Activated naive CD4-positive, alpha-beta T cell treated with anti-CD3 and anti-CD28 coated beads, Interleukin-2, amount 50 U/mL, for 72 hours (primary cell): Measurements from ENCODE around the gene PRKG1. TPM values are rescaled to one million over a fixed set of nuclear protein-coding genes. Genes with fewer than 3 reads are reported as not detected.

Experiments
- ATAC-seq, 2 donors: fragments of 150-1000 bp; cut with Tn5 transposase; 2 replicates each; pipeline ENCODE4 v1.10.0; 2021; ENCODE audit warnings: mild to moderate bottlenecking in 2 of 2, moderate library complexity in 2 of 2
- DNase-seq, 2 donors: peaks; one replicate each; pipeline ENCODE4 v3.0.0; 2021 to 2022; ENCODE audit warnings: low spot score in 2 of 2
- H3K27ac Mint-ChIP-seq, 2 donors: one replicate each; pipeline ENCODE4 v1.8.0; 2022; ENCODE audit warnings: mild to moderate bottlenecking in 2 of 2, mixed read lengths in 2 of 2
- H3K36me3 Mint-ChIP-seq, 2 donors: one replicate each; pipeline ENCODE4 v1.8.0; 2022; ENCODE audit warnings: mixed read lengths in 2 of 2
- H3K9me3 Mint-ChIP-seq, 2 donors: one replicate each; pipeline ENCODE4 v1.8.0; 2022; ENCODE audit warnings: mixed read lengths in 2 of 2
- total RNA-seq, 2 donors: library from RNA; stranded (reverse); gene quantifications; one replicate each; pipeline ENCODE4 v1.2.3, GENCODE V29; 2022

The PRKG1 gene
- total RNA-seq, 2 donors from 2014 or later = not detected

DNA sequence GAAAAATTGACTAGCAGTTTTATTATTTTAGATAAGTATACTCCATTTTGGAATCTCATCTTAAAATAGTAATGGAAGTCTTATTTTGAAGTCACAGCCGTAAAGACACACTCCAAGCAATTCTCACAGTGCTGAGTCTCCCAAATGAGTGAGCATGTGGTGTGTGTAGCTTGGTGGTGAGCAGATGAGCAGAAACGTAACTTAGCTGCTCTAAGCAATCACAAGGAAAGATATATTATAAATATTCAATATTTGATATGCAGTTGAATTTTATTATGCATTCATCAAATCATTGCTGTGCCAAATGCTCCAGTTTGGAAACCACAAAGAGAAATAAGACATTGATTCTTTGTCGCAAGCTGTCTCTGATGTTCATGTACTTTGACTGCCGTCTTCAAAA lies 563.9 kb downstream of the PRKG1 start:
- Mint-ChIP-seq H3K9me3 (no peaks in the 10 kb centered on the region), H3K36me3 (no peaks in the 10 kb centered on the region), H3K27ac (no peak overlapping the region)
- ATAC-seq (no peak), DNase-seq (no peak)

GRCh38 chr10:51638737-51639136 lies 564.5 kb downstream of the PRKG1 start:
- Mint-ChIP-seq H3K9me3 (no peaks in the 10 kb centered on the region), H3K27ac (no peak overlapping the region), H3K36me3 (no peaks in the 10 kb centered on the region)
- ATAC-seq (no peak), DNase-seq (no peak)

DNA sequence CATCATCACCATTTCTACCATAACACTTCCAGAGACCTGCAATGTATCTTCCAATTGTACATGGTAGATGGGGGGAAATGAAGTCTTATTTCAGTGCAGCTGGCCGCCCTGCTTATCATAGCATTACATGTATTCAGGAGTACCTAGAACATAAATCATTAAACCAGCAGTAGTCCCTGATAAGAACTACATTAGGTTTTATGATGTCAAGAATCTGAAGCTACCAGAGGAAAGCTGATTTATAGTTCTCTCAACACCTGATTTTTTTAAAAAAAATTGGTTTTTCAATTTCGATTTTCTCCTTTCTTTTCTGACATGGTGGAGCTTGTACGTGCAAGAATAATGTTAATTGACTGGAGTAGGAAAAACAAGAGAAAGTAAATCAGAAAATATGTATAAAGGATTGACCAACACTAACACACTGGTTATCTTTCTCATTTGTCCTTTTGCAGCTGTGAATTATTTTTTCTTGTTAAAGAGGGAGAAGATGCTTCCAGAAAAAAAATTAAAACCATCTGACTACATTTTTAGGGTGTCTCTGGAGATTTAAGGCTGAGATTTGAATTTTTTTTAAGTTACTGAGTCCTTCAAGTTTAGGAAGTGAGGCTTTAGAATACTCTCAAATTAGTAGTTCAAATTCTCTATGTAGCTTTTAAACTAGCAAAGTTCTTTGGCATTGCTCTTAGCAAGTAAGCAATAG lies 566.0 kb downstream of the PRKG1 start:
- Mint-ChIP-seq H3K36me3 (no peaks in the 10 kb centered on the region), H3K9me3 (no peaks in the 10 kb centered on the region), H3K27ac (no peak overlapping the region)
- DNase-seq = no peak
- ATAC-seq = no peak

GRCh38 chr10:51642581-51642980 lies 568.3 kb downstream of the PRKG1 start:
- H3K27ac Mint-ChIP-seq = no peak overlapping the region
- H3K9me3 Mint-ChIP-seq = no peaks in the 10 kb centered on the region
- ATAC-seq (no peak), DNase-seq (no peak)
- H3K36me3 Mint-ChIP-seq = no peaks in the 10 kb centered on the region

GRCh38 chr10:51643734-51644133 lies 569.4 kb downstream of the PRKG1 start:
- Mint-ChIP-seq H3K9me3 (no peaks in the 10 kb centered on the region), H3K27ac (no peak overlapping the region), H3K36me3 (no peaks in the 10 kb centered on the region)
- ATAC-seq (no peak), DNase-seq (no peak)

- ATAC-seq (no peak), DNase-seq (no peak)
- H3K27ac Mint-ChIP-seq = no peak overlapping the region
- no peaks in the 10 kb centered on the region for H3K36me3 Mint-ChIP-seq
- no peaks in the 10 kb centered on the region for H3K9me3 Mint-ChIP-seq
These were observed 574.8 kb downstream of the PRKG1 start for GRCh38 chr10:51649064-51649463.

- no peak overlapping the region for H3K27ac Mint-ChIP-seq
- ATAC-seq (no peak), DNase-seq (no peak)
- H3K9me3 Mint-ChIP-seq = no peaks in the 10 kb centered on the region
- H3K36me3 Mint-ChIP-seq = no peaks in the 10 kb centered on the region
These were observed 576.8 kb downstream of the PRKG1 start for GRCh38 chr10:51651063-51651462.

GRCh38 chr10:51653025-51653424 lies 578.7 kb downstream of the PRKG1 start:
- ATAC-seq (no peak), DNase-seq (no peak)
- Mint-ChIP-seq H3K36me3 (no peaks in the 10 kb centered on the region), H3K27ac (no peak overlapping the region), H3K9me3 (no peaks in the 10 kb centered on the region)

DNA sequence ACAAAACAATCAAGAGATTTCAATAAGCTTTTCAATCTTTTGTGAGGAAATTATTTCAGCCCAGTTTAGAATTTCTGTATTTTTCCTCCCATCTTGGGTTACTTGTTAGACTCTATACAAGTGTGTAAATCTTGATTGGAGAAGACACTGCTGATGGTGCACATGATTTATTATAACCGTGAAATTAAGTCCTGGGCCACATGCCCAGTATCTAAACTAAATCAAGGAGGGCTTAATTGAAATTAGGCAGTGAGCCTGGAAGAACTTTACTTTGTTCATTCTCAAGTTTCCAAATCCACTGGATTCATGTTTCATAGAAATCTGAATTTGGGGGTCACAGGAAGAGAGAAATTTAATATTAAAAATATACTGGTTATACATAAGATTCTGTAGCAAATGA lies 580.6 kb downstream of the PRKG1 start:
- no peak for ATAC-seq
- no peak for DNase-seq
- H3K27ac Mint-ChIP-seq = no peak overlapping the region
- H3K36me3 Mint-ChIP-seq = no peaks in the 10 kb centered on the region
- no peaks in the 10 kb centered on the region for H3K9me3 Mint-ChIP-seq

GRCh38 chr10:51656503-51656902 lies 582.2 kb downstream of the PRKG1 start:
- H3K9me3 Mint-ChIP-seq = no peaks in the 10 kb centered on the region
- ATAC-seq = no peak
- no peak for DNase-seq
- no peak overlapping the region for H3K27ac Mint-ChIP-seq
- no peaks in the 10 kb centered on the region for H3K36me3 Mint-ChIP-seq

DNA sequence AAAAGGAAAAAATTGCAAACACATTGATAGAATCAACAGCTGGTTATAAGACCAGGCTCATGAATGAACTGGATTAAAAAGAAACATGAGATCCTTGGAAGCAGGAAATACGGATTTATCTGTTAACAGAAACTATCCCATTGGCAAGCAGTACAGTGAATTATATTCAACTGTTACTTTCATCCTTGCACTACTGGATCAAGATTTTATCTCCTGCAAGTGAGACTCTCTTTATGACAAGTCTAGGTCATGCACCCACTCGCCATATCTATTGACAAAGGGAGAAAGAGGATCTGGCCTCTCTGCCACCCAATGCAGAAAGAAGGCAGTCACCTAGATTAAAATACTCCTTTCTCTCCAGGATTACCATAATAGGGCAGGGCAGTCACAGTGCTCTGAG lies 583.7 kb downstream of the PRKG1 start:
- Mint-ChIP-seq H3K9me3 (no peaks in the 10 kb centered on the region), H3K27ac (no peak overlapping the region), H3K36me3 (no peaks in the 10 kb centered on the region)
- ATAC-seq (no peak), DNase-seq (no peak)

DNA sequence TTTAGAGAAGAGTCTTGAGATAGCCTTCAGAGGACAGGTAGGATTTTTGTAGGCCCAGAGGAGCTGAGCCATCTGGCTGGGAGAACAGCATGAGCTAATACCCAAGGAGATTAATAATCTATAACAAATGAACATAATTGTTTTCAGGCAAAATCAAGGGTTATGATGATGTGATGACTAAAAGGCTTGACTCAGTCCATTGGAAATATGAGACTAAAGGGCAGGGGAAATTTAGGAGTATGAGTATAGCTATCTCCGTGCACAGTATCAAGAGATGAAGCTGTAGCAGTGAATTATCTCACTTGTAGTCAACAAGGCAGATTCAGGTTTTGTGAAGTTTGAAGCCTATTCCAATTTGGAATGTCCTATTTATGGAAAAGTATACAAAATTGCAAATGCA lies 585.1 kb downstream of the PRKG1 start:
- ATAC-seq = no peak
- DNase-seq = no peak
- Mint-ChIP-seq H3K36me3 (no peaks in the 10 kb centered on the region), H3K9me3 (no peaks in the 10 kb centered on the region), H3K27ac (no peak overlapping the region)

GRCh38 chr10:51663086-51663485 lies 588.8 kb downstream of the PRKG1 start:
- DNase-seq = no peak
- Mint-ChIP-seq H3K9me3 (no peaks in the 10 kb centered on the region), H3K36me3 (no peaks in the 10 kb centered on the region), H3K27ac (no peak overlapping the region)
- no peak for ATAC-seq

GRCh38 chr10:51666456-51666855 lies 592.2 kb downstream of the PRKG1 start:
- Mint-ChIP-seq H3K9me3 (no peaks in the 10 kb centered on the region), H3K27ac (no peak overlapping the region), H3K36me3 (peaks cover 0 to under 1% of the 10 kb centered on the region in 2 donors)
- ATAC-seq = no peak
- no peak for DNase-seq

DNA sequence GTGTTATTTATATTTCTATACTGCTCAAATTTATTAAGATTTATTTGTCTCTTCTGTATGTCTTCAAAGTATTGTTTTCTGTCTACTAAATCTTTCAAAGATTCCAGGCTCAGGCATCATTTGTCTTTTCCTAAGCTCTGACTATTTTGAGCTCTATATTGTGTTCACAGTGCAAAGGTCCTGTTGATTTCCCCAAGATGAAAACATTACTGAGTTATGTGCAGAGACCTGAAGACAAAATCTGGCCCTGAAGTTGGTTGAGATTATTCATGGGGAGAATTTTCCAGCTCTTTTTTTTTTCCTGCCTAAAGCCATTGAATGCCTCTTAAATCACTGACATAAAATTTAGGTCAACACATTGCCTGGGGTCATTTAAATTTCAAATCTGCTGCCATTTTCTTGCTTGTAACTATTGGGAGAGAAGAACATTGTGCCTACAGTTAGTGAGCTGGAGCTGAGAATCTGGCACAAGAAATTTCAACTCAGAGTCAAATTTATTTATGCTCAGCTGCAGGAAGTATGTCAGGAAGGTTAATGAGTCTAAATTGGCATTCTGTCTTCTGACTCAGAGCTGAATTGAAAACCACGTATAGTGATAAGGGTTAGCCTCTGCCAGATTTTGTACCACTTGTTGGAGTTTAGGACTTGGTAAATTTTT lies 593.5 kb downstream of the PRKG1 start:
- ATAC-seq = no peak
- Mint-ChIP-seq H3K9me3 (peaks cover 0 to 5% of the 10 kb centered on the region in 2 donors), H3K27ac (no peak overlapping the region), H3K36me3 (peaks cover 0 to 6% of the 10 kb centered on the region in 2 donors)
- no peak for DNase-seq

- ATAC-seq (no peak), DNase-seq (no peak)
- Mint-ChIP-seq H3K36me3 (peaks cover 0 to 6% of the 10 kb centered on the region in 2 donors), H3K9me3 (peaks cover 0 to 5% of the 10 kb centered on the region in 2 donors), H3K27ac (no peak overlapping the region)
These were observed 594.0 kb downstream of the PRKG1 start for GRCh38 chr10:51668336-51668689.

- H3K27ac Mint-ChIP-seq = no peak overlapping the region
- peaks cover 0 to 6% of the 10 kb centered on the region in 2 donors for H3K36me3 Mint-ChIP-seq
- peaks cover 0 to 5% of the 10 kb centered on the region in 2 donors for H3K9me3 Mint-ChIP-seq
- ATAC-seq (no peak), DNase-seq (no peak)
These were observed 594.8 kb downstream of the PRKG1 start for GRCh38 chr10:51669041-51669440.

DNA sequence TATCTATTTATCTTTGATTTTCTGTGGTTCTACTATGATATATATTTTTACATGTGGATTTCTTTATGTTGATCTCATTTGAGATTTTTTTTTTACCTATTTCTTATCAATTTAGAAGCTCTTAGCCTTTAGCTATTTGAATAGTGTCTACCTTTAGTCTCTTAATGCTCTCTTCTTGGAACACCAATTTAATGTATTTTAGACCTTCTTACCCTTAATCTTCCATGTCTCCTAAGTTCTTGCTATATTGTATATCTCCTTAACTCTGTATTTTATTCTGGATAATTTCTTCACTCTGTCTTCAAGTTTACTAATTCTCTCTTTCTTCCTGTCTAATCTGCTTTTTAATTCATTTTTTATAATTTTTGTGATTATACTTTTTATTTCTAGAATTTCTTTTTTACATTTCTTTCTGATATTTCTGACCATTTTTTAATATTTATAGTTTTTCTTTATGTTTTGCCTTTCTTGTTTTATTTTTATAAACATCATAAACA lies 597.8 kb downstream of the PRKG1 start:
- Mint-ChIP-seq H3K27ac (no peak overlapping the region), H3K36me3 (peaks cover 0 to 6% of the 10 kb centered on the region in 2 donors), H3K9me3 (peaks cover 0 to 5% of the 10 kb centered on the region in 2 donors)
- DNase-seq = no peak
- no peak for ATAC-seq
